SK-N-SH (cell line): ENCODE results near the gene TBCEL. TPM values are rescaled to one million over a fixed set of nuclear protein-coding genes. Genes with fewer than 3 reads are reported as not detected.

Source experiments
- CTCF ChIA-PET: fragments of 300-600, 350-600 bp; formaldehyde crosslinking; extraction: SDS; loops from one replicate; lab custom pipeline; 2021; lab: Yijun Ruan, JAX
- POLR2A ChIA-PET: fragments of 350-600 bp; sonication (Branson Sonifier 250); formaldehyde crosslinking; extraction: SDS; loops from one replicate; lab custom pipeline; 2020; ENCODE audit warnings: antibody characterized with exemption, inconsistent platforms; lab: Yijun Ruan, JAX
- DNase-seq: peaks from one replicate; pipeline ENCODE4 v3.0.0; 2012
- H2AFZ ChIP-seq: fragments of 200-600 bp; sonication (generic); 2 replicates; pipeline ENCODE4 v1.8.1; 2016; ENCODE audit warnings: antibody characterized with exemption, mild to moderate bottlenecking, low read depth
- H3F3A ChIP-seq: fragments of 200-600 bp; sonication (generic); replicated peaks from 2 replicates; pipeline ENCODE3; 2016; ENCODE audit warnings: antibody characterized with exemption, mild to moderate bottlenecking; ENCODE audit not compliant: insufficient read depth
- H3K27ac ChIP-seq, 2 experiments: fragments of 200-500 bp in 1 of 2; fragments of 200-600 bp in 1 of 2; sonication (Bioruptor generic) in 1 of 2; sonication (generic), shearing (Covaris generic) in 1 of 2; 2 replicates each; pipeline versions ENCODE4 v1.5.1 to v1.6.1; 2014 to 2016; ENCODE audit warnings: low read depth in 2 of 2, inconsistent platforms in 1 of 2, low read length in 1 of 2, mild to moderate bottlenecking in 1 of 2, mixed read lengths in 1 of 2
- H3K27me3 ChIP-seq: fragments of 200-600 bp; sonication (generic), shearing (Covaris generic); 2 replicates; pipeline ENCODE4 v1.6.1; 2016; ENCODE audit warnings: mixed run types; ENCODE audit not compliant: insufficient read depth
- H3K36me3 ChIP-seq, 2 experiments: fragments of 200-500 bp in 1 of 2; fragments of 200-600 bp in 1 of 2; sonication (Bioruptor generic) in 1 of 2; sonication (generic) in 1 of 2; replicated peaks in 1 of 2; 2 replicates each; pipeline versions ENCODE3 to v1.5.1; 2014 to 2016; ENCODE audit warnings: low read length in 1 of 2, mild to moderate bottlenecking in 1 of 2; ENCODE audit not compliant: insufficient read depth in 2 of 2, control insufficient read depth in 1 of 2
- H3K4me1 ChIP-seq, 2 experiments: fragments of 200-500 bp in 1 of 2; fragments of 200-600 bp in 1 of 2; sonication (Bioruptor generic) in 1 of 2; sonication (generic), shearing (Covaris generic) in 1 of 2; 2 replicates each; pipeline versions ENCODE4 v1.5.1 to v1.6.1; 2014 to 2016; ENCODE audit warnings: low read depth in 1 of 2, low read length in 1 of 2, mixed run types in 1 of 2; ENCODE audit not compliant: insufficient read depth in 2 of 2, control insufficient read depth in 1 of 2
- H3K4me2 ChIP-seq: fragments of 200-600 bp; sonication (generic), shearing (Covaris generic); 2 replicates; pipeline ENCODE4 v1.6.1; 2017; ENCODE audit warnings: mixed run types
- H3K4me3 ChIP-seq, 2 experiments: fragments of 200-500 bp in 1 of 2; fragments of 200-600 bp in 1 of 2; sonication (Bioruptor generic) in 1 of 2; sonication (generic), shearing (Covaris generic) in 1 of 2; 2 replicates each; pipeline versions ENCODE4 v1.5.1 to v1.8.1; 2014 to 2016; ENCODE audit warnings: low read depth in 2 of 2, inconsistent platforms in 1 of 2, low read length in 1 of 2, mild to moderate bottlenecking in 1 of 2, mixed read lengths in 1 of 2, moderate library complexity in 1 of 2
- H3K79me2 ChIP-seq: fragments of 200-600 bp; sonication (generic); 2 replicates; pipeline ENCODE4 v1.8.1; 2017; ENCODE audit warnings: mild to moderate bottlenecking; ENCODE audit not compliant: insufficient read depth
- H3K9ac ChIP-seq: fragments of 200-600 bp; sonication (generic); 2 replicates; pipeline ENCODE4 v1.6.1; 2017; ENCODE audit warnings: mixed run types
- H3K9me2 ChIP-seq: fragments of 200-600 bp; sonication (generic); 2 replicates; pipeline ENCODE4 v1.6.1; 2017; ENCODE audit warnings: mixed run types
- H3K9me3 ChIP-seq: fragments of 200-600 bp; sonication (generic); 2 replicates; pipeline ENCODE4 v1.6.1; 2017; ENCODE audit warnings: mixed run types, mild to moderate bottlenecking, moderate library complexity
- H4K20me1 ChIP-seq: fragments of 200-600 bp; sonication (generic); 2 replicates; pipeline ENCODE4 v1.6.1; 2017; ENCODE audit warnings: mild to moderate bottlenecking, mixed run types; ENCODE audit not compliant: insufficient read depth
- ELF1 ChIP-seq: IDR thresholded peaks from 2 replicates; pipeline ENCODE4 v1.4.0; 2012
- EP300 ChIP-seq, 2 experiments: IDR thresholded peaks; 2 replicates each; pipeline versions ENCODE4 v1.4.0 to v1.6.1; 2012; ENCODE audit warnings: borderline replicate concordance in 1 of 2, low read depth in 1 of 2, low read length in 1 of 2
- FOXM1 ChIP-seq: IDR thresholded peaks from 2 replicates; pipeline ENCODE4 v1.4.0; 2012; ENCODE audit warnings: low read depth, mild to moderate bottlenecking
- GATA2 ChIP-seq: sonication (generic); formaldehyde crosslinking; IDR thresholded peaks from 2 replicates; pipeline ENCODE4 v1.5.0; 2020; ENCODE audit warnings: mild to moderate bottlenecking, missing genetic modification reagents
- MXI1 ChIP-seq: IDR thresholded peaks from 2 replicates; pipeline ENCODE4 v1.6.1; 2012; ENCODE audit warnings: mild to moderate bottlenecking, low read depth, low read length, improper control_type of control experiment
- NFIC ChIP-seq: IDR thresholded peaks from 2 replicates; pipeline ENCODE4 v1.4.0; 2012; ENCODE audit warnings: borderline replicate concordance
- POLR2AphosphoS5 ChIP-seq: IDR thresholded peaks from 2 replicates; pipeline ENCODE4 v1.6.1; 2012; ENCODE audit warnings: low read depth, low read length
- SMC3 ChIP-seq: IDR thresholded peaks from 2 replicates; pipeline ENCODE4 v1.6.1; 2012; ENCODE audit warnings: low read depth, low read length, improper control_type of control experiment
- TCF12 ChIP-seq: IDR thresholded peaks from 2 replicates; pipeline ENCODE4 v1.4.0; 2012
- TEAD4 ChIP-seq: IDR thresholded peaks from 2 replicates; pipeline ENCODE4 v1.4.0; 2012; ENCODE audit warnings: mild to moderate bottlenecking, borderline replicate concordance; ENCODE audit not compliant: insufficient read depth
- YY1 ChIP-seq: IDR thresholded peaks from 2 replicates; pipeline ENCODE4 v1.4.0; 2012; ENCODE audit warnings: low read depth, mild to moderate bottlenecking
- WGBS: methylation state at CpG from one replicate; pipeline ENCODE4 v1.1.6; 2017; ENCODE audit warnings: low lambda C conversion rate; 5-methylcytosine and 5-hydroxymethylcytosine counted together
- polyA plus RNA-seq, 3 experiments: library from polyadenylated mRNA; depleted of rRNA; stranded (reverse); fragments of >200 nt; gene quantifications; 2 replicates each; pipeline ENCODE4 v1.2.3, GENCODE V29; 2012
- TF ChIP-seq, protein P1 (sequence below): IDR thresholded peaks from 2 replicates; pipeline ENCODE4 v1.6.1; 2012; ENCODE audit warnings: mild to moderate bottlenecking, low read depth, low read length, moderate library complexity
- TF ChIP-seq, protein P2 (sequence below): fragments of 200-600 bp; sonication (generic); IDR thresholded peaks from 2 replicates; pipeline ENCODE4 v1.6.1; 2017; ENCODE audit warnings: antibody characterized with exemption, mild to moderate bottlenecking, moderate library complexity
- TF ChIP-seq, protein P3 (sequence below): fragments of 150-350 bp; IDR thresholded peaks from 2 replicates; pipeline ENCODE4 v1.6.1; 2017; ENCODE audit warnings: antibody characterized with exemption, low read length, low read depth, borderline replicate concordance
- TF ChIP-seq, protein P4 (sequence below): IDR thresholded peaks from 2 replicates; pipeline ENCODE4 v1.4.0; 2012; ENCODE audit warnings: low read depth, borderline replicate concordance
- TF ChIP-seq, protein P5 (sequence below): fragments of 150-350 bp; IDR thresholded peaks from 2 replicates; pipeline ENCODE4 v1.6.1; 2016; ENCODE audit warnings: mild to moderate bottlenecking, low read depth, low read length
- TF ChIP-seq, protein P6 (sequence below): IDR thresholded peaks from 2 replicates; pipeline ENCODE4 v1.4.0; 2012; ENCODE audit warnings: low read depth, borderline replicate concordance

The TBCEL gene
- polyA plus RNA-seq, 1 of the 3 experiments (the other 2 are of a cell fraction) = 5.9 TPM

DNA sequence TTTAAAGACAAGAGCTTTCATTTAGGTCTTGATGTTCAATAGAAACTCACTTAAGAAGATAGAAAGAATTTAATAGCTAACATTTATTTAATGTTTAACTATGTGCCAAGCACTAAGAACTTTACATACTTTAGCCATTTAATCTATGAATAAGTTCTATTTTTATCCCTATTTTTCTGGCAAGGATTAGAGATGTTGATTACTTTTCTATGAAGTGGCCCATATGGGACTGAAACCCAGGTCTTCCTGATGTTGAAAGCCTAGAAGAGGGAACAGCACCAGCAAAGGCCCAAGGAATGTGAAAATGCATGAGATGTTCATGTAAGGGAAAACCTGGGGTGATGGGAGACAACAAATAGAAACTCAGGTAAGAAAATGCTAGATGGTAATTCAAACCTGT is 15.4 kb upstream of the TBCEL start:
- no peak for TF ChIP-seq SMC3
- TF ChIP-seq NFIC = no peak
- TF ChIP-seq, protein P1, sequence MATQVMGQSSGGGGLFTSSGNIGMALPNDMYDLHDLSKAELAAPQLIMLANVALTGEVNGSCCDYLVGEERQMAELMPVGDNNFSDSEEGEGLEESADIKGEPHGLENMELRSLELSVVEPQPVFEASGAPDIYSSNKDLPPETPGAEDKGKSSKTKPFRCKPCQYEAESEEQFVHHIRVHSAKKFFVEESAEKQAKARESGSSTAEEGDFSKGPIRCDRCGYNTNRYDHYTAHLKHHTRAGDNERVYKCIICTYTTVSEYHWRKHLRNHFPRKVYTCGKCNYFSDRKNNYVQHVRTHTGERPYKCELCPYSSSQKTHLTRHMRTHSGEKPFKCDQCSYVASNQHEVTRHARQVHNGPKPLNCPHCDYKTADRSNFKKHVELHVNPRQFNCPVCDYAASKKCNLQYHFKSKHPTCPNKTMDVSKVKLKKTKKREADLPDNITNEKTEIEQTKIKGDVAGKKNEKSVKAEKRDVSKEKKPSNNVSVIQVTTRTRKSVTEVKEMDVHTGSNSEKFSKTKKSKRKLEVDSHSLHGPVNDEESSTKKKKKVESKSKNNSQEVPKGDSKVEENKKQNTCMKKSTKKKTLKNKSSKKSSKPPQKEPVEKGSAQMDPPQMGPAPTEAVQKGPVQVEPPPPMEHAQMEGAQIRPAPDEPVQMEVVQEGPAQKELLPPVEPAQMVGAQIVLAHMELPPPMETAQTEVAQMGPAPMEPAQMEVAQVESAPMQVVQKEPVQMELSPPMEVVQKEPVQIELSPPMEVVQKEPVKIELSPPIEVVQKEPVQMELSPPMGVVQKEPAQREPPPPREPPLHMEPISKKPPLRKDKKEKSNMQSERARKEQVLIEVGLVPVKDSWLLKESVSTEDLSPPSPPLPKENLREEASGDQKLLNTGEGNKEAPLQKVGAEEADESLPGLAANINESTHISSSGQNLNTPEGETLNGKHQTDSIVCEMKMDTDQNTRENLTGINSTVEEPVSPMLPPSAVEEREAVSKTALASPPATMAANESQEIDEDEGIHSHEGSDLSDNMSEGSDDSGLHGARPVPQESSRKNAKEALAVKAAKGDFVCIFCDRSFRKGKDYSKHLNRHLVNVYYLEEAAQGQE = no peak
- TF ChIP-seq TCF12 = no peak
- H3K27me3 ChIP-seq = no peaks in the 10 kb centered on the region
- DNase-seq = no peak
- H3K4me3 ChIP-seq = no peak overlapping the region
- H3F3A ChIP-seq = no peaks in the 10 kb centered on the region
- no peaks in the 10 kb centered on the region for H4K20me1 ChIP-seq
- no peaks in the 10 kb centered on the region for H3K9me3 ChIP-seq
- POLR2A ChIA-PET = no interaction called here
- H3K9ac ChIP-seq = no peak overlapping the region
- no peaks in the 10 kb centered on the region for H3K4me1 ChIP-seq
- CTCF ChIA-PET = interaction anchor here (0.9 to 1.0 kb wide), 2 partner anchors 15 to 56 kb away, joined by 3 read pairs; partner anchors contain the start of gene TBCEL
- no peaks in the 10 kb centered on the region for H3K79me2 ChIP-seq
- no peak overlapping the region for H2AFZ ChIP-seq
- H3K4me2 ChIP-seq = no peak overlapping the region
- no peaks in the 10 kb centered on the region for H3K36me3 ChIP-seq
- no peaks in the 10 kb centered on the region for H3K9me2 ChIP-seq
- H3K27ac ChIP-seq = no peak overlapping the region

DNA sequence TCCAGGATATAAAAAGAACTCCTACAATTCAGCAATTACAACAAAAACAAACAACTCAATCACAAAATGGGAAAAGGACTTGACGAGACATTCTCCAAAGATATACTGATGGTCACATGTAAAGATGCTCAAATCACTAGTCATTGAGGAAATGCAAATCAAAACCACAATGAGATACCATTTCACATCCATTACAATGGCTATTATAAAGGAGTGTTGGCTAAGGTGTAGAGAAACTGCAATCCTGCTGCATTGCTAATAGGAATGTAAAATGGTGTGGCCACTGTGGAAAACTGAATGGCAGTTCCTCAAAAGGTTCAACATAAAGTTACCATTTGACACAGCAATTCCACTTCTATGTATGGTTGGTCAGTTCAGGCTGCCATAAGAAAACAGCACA is 11.8 kb upstream of the TBCEL start:
- Histone ChIP-seq H3K4me3 (no peak overlapping the region), H3K4me1 (no peaks in the 10 kb centered on the region), H2AFZ (no peak overlapping the region), H3K9ac (no peak overlapping the region), H3K27me3 (no peaks in the 10 kb centered on the region), H3K9me2 (no peaks in the 10 kb centered on the region), H3F3A (no peaks in the 10 kb centered on the region), H3K36me3 (no peaks in the 10 kb centered on the region), H3K9me3 (no peaks in the 10 kb centered on the region), H3K4me2 (no peak overlapping the region), H3K27ac (no peak overlapping the region), H4K20me1 (no peaks in the 10 kb centered on the region), H3K79me2 (no peaks in the 10 kb centered on the region)
- ChIA-PET POLR2A (no interaction called here), CTCF (no interaction called here)
- WGBS = 58% methylated on average over 1 of the region's 1 CpG
- DNase-seq = no peak
- TF ChIP-seq FOXM1 (no peak), TCF12 (no peak), ELF1 (no peak), MXI1 (no peak), EP300 (IDR thresholded peaks at IDR 0.05; ENCODE audit: borderline replicate concordance in 1 of 2, low read depth in 1 of 2, low read length in 1 of 2) (no peak), TEAD4 (no peak), GATA2 (CRISPR knock-in tag) (no peak), YY1 (no peak), POLR2AphosphoS5 (no peak)
- TF ChIP-seq, protein P2, sequence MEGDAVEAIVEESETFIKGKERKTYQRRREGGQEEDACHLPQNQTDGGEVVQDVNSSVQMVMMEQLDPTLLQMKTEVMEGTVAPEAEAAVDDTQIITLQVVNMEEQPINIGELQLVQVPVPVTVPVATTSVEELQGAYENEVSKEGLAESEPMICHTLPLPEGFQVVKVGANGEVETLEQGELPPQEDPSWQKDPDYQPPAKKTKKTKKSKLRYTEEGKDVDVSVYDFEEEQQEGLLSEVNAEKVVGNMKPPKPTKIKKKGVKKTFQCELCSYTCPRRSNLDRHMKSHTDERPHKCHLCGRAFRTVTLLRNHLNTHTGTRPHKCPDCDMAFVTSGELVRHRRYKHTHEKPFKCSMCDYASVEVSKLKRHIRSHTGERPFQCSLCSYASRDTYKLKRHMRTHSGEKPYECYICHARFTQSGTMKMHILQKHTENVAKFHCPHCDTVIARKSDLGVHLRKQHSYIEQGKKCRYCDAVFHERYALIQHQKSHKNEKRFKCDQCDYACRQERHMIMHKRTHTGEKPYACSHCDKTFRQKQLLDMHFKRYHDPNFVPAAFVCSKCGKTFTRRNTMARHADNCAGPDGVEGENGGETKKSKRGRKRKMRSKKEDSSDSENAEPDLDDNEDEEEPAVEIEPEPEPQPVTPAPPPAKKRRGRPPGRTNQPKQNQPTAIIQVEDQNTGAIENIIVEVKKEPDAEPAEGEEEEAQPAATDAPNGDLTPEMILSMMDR = no peak
- TF ChIP-seq, protein P3, sequence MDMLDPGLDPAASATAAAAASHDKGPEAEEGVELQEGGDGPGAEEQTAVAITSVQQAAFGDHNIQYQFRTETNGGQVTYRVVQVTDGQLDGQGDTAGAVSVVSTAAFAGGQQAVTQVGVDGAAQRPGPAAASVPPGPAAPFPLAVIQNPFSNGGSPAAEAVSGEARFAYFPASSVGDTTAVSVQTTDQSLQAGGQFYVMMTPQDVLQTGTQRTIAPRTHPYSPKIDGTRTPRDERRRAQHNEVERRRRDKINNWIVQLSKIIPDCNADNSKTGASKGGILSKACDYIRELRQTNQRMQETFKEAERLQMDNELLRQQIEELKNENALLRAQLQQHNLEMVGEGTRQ = no peak
- TF ChIP-seq, protein P4, sequence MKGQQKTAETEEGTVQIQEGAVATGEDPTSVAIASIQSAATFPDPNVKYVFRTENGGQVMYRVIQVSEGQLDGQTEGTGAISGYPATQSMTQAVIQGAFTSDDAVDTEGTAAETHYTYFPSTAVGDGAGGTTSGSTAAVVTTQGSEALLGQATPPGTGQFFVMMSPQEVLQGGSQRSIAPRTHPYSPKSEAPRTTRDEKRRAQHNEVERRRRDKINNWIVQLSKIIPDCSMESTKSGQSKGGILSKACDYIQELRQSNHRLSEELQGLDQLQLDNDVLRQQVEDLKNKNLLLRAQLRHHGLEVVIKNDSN = no peak
- TF ChIP-seq, protein P5, sequence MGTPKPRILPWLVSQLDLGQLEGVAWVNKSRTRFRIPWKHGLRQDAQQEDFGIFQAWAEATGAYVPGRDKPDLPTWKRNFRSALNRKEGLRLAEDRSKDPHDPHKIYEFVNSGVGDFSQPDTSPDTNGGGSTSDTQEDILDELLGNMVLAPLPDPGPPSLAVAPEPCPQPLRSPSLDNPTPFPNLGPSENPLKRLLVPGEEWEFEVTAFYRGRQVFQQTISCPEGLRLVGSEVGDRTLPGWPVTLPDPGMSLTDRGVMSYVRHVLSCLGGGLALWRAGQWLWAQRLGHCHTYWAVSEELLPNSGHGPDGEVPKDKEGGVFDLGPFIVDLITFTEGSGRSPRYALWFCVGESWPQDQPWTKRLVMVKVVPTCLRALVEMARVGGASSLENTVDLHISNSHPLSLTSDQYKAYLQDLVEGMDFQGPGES = no peak
- TF ChIP-seq, protein P6, sequence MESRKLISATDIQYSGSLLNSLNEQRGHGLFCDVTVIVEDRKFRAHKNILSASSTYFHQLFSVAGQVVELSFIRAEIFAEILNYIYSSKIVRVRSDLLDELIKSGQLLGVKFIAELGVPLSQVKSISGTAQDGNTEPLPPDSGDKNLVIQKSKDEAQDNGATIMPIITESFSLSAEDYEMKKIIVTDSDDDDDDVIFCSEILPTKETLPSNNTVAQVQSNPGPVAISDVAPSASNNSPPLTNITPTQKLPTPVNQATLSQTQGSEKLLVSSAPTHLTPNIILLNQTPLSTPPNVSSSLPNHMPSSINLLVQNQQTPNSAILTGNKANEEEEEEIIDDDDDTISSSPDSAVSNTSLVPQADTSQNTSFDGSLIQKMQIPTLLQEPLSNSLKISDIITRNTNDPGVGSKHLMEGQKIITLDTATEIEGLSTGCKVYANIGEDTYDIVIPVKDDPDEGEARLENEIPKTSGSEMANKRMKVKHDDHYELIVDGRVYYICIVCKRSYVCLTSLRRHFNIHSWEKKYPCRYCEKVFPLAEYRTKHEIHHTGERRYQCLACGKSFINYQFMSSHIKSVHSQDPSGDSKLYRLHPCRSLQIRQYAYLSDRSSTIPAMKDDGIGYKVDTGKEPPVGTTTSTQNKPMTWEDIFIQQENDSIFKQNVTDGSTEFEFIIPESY = no peak
